Fibroblast of lung (primary cell): Measurements from ENCODE around the gene PTPRM. TPM values are rescaled to one million over a fixed set of nuclear protein-coding genes. Genes with fewer than 3 reads are reported as not detected.

Experiments
- DNase-seq, 2 donors: peaks; one replicate each; pipeline versions ENCODE4 v3.0.0 to v3.0.0-alpha.2; 2010; ENCODE audit warnings: low read depth in 2 of 2
- H2AFZ ChIP-seq: 2 replicates; pipeline ENCODE4 v1.5.1; 2012; ENCODE audit warnings: low read length, control low read depth, inconsistent platforms
- H3K27ac ChIP-seq: 2 replicates; pipeline ENCODE4 v1.5.1; 2011; ENCODE audit warnings: low read length, control low read depth; ENCODE audit not compliant: insufficient read depth
- H3K27me3 ChIP-seq: 2 replicates; pipeline ENCODE4 v1.5.1; 2011; ENCODE audit warnings: mild to moderate bottlenecking, low read length; ENCODE audit not compliant: control insufficient read depth, insufficient read depth
- H3K36me3 ChIP-seq: 2 replicates; pipeline ENCODE4 v1.5.1; 2011; ENCODE audit warnings: low read length; ENCODE audit not compliant: control insufficient read depth, insufficient read depth
- H3K4me1 ChIP-seq: 2 replicates; pipeline ENCODE4 v1.5.1; 2011; ENCODE audit warnings: low read length; ENCODE audit not compliant: control insufficient read depth, insufficient read depth; ENCODE audit errors: extremely low read depth
- H3K4me2 ChIP-seq: 2 replicates; pipeline ENCODE4 v1.5.1; 2011; ENCODE audit warnings: low read length, control low read depth; ENCODE audit not compliant: insufficient read depth; ENCODE audit errors: extremely low read depth
- H3K4me3 ChIP-seq, 4 experiments: fragments of 200-600 bp in 1 of 4; sonication (generic) in 1 of 4; replicated peaks in 1 of 4; 2 replicates each; pipeline ENCODE4 v1.5.1; 2011 to 2016; ENCODE audit warnings: low read length in 4 of 4, low read depth in 3 of 4, mild to moderate bottlenecking in 3 of 4, control low read depth in 2 of 4, inconsistent platforms in 1 of 4, mixed read lengths in 1 of 4; ENCODE audit not compliant: insufficient read depth in 1 of 4; ENCODE audit errors: control extremely low read depth in 1 of 4
- H3K79me2 ChIP-seq: 2 replicates; pipeline ENCODE4 v1.5.1; 2012; ENCODE audit warnings: mild to moderate bottlenecking, low read length, inconsistent platforms; ENCODE audit not compliant: control insufficient read depth, insufficient read depth
- H3K9ac ChIP-seq: 2 replicates; pipeline ENCODE4 v1.5.1; 2011; ENCODE audit warnings: mild to moderate bottlenecking, low read length, control low read depth; ENCODE audit not compliant: insufficient read depth
- H3K9me3 ChIP-seq: 2 replicates; pipeline ENCODE4 v1.5.1; 2012; ENCODE audit warnings: low read depth, low read length; ENCODE audit not compliant: control insufficient read depth, insufficient read depth
- H4K20me1 ChIP-seq: 2 replicates; pipeline ENCODE4 v1.5.1; 2011; ENCODE audit warnings: low read length; ENCODE audit not compliant: control insufficient read depth, insufficient read depth; ENCODE audit errors: extremely low read depth
- EZH2 ChIP-seq: IDR thresholded peaks from 2 replicates; pipeline ENCODE4 v1.5.1; 2012; ENCODE audit warnings: low read length, control low read depth, mild to moderate bottlenecking; ENCODE audit errors: missing control alignments
- polyA plus RNA-seq, 2 donors: library from polyadenylated mRNA; depleted of rRNA in 1 of 2; stranded (reverse) in 1 of 2; unstranded in 1 of 2; fragments of >200 nt; gene quantifications; 2 replicates each; pipeline ENCODE4 v1.2.1, GENCODE V29; 2011 to 2012; ENCODE audit warnings: missing spikeins in 1 of 2
- total RNA-seq: library from RNA; depleted of rRNA; stranded (reverse); fragments of >200 nt; gene quantifications from 2 replicates; pipeline ENCODE4 v1.2.1, GENCODE V29; 2014
- TF ChIP-seq, protein P1 (sequence below), 2 donors: IDR thresholded peaks in 1 of 2; conservative IDR thresholded peaks in 1 of 2; 1 replicate in 1 of 2; 2 replicates in 1 of 2; pipeline ENCODE4 v1.5.1; 2011 to 2012; ENCODE audit warnings: low read length in 2 of 2, control low read depth in 1 of 2, inconsistent platforms in 1 of 2, low read depth in 1 of 2, mild to moderate bottlenecking in 1 of 2

The PTPRM gene
- total and polyA plus RNA-seq, 2 donors (not counting 1 experiment from before 2014, with no cell fraction given), result 86.6 to 87.0 TPM

GRCh38 chr18:8117006-8117371 is 549.9 kb downstream of the PTPRM start:
- Histone ChIP-seq H2AFZ (no peak overlapping the region), H3K4me3 (no peak overlapping the region), H3K27me3 (no peaks in the 10 kb centered on the region), H4K20me1 (no peaks in the 10 kb centered on the region), H3K27ac (peak overlapping the region; percentile 73), H3K79me2 (no peaks in the 10 kb centered on the region), H3K9ac (no peak overlapping the region), H3K4me2 (peak overlapping the region; percentile 27), H3K36me3 (no peaks in the 10 kb centered on the region), H3K4me1 (peaks cover 10% of the 10 kb centered on the region), H3K9me3 (no peaks in the 10 kb centered on the region)
- peak; percentile 3 to 28 for DNase-seq
- TF ChIP-seq, protein P1, sequence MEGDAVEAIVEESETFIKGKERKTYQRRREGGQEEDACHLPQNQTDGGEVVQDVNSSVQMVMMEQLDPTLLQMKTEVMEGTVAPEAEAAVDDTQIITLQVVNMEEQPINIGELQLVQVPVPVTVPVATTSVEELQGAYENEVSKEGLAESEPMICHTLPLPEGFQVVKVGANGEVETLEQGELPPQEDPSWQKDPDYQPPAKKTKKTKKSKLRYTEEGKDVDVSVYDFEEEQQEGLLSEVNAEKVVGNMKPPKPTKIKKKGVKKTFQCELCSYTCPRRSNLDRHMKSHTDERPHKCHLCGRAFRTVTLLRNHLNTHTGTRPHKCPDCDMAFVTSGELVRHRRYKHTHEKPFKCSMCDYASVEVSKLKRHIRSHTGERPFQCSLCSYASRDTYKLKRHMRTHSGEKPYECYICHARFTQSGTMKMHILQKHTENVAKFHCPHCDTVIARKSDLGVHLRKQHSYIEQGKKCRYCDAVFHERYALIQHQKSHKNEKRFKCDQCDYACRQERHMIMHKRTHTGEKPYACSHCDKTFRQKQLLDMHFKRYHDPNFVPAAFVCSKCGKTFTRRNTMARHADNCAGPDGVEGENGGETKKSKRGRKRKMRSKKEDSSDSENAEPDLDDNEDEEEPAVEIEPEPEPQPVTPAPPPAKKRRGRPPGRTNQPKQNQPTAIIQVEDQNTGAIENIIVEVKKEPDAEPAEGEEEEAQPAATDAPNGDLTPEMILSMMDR (conservative IDR thresholded peaks at IDR 0.05 in 1 of 2, IDR thresholded peaks at IDR 0.05 in 1 of 2; ENCODE audit: low read depth in 1 of 2, low read length in 2 of 2), result no peak
- TF ChIP-seq EZH2, result no peak

DNA sequence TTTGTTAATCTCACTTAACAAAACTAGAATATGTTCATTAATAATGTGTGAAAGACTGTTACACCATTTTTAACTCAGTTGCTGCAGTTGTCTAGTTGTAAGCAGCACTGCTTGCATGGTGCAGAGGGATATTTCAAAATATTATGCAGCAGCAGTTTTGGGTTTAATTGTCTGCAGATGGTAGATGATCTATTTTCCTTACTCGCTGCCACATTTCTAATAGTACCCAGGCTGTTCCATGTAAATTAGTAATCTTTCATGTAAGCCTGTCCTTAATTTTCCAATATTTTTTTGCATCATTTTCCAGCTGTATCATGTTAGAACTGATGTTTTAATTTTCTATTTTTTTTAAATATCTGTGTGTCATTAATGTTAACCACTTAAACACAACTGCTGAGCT is 554.0 kb downstream of the PTPRM start:
- no peak for TF ChIP-seq EZH2
- TF ChIP-seq, protein P1 (conservative IDR thresholded peaks at IDR 0.05 in 1 of 2, IDR thresholded peaks at IDR 0.05 in 1 of 2; ENCODE audit: low read depth in 1 of 2, low read length in 2 of 2), result no peak
- H3K4me1 ChIP-seq, result peaks cover 12% of the 10 kb centered on the region

GRCh38 chr18:8121942-8122480 is 554.9 kb downstream of the PTPRM start:
- H3K4me2 ChIP-seq, result no peak overlapping the region
- H3K4me1 ChIP-seq, result peaks cover 5% of the 10 kb centered on the region
- DNase-seq, result peak in 1 of 2 donors; percentile 95
- H3K36me3 ChIP-seq, result no peaks in the 10 kb centered on the region
- H3K4me3 ChIP-seq, result no peak overlapping the region
- TF ChIP-seq EZH2, result no peak
- H3K79me2 ChIP-seq, result no peaks in the 10 kb centered on the region
- H3K27me3 ChIP-seq, result no peaks in the 10 kb centered on the region
- no peak overlapping the region for H3K9ac ChIP-seq
- H3K27ac ChIP-seq, result no peak overlapping the region
- no peaks in the 10 kb centered on the region for H4K20me1 ChIP-seq
- H3K9me3 ChIP-seq, result no peaks in the 10 kb centered on the region
- no peak overlapping the region for H2AFZ ChIP-seq

More for the DNA sequence above, 554.0 kb downstream of the PTPRM start:
- Histone ChIP-seq H3K9me3 (no peaks in the 10 kb centered on the region), H3K27ac (no peak overlapping the region), H3K36me3 (no peaks in the 10 kb centered on the region), H2AFZ (no peak overlapping the region), H3K4me3 (no peak overlapping the region), H3K27me3 (no peaks in the 10 kb centered on the region), H3K9ac (no peak overlapping the region), H3K4me2 (no peak overlapping the region), H4K20me1 (no peaks in the 10 kb centered on the region), H3K79me2 (no peaks in the 10 kb centered on the region)
- no peak for DNase-seq
